HL-60 (cell line): ENCODE data around the gene EGFL6.
"Not testable (repeated sequence)": the region's sequence is repeated elsewhere in the genome, so short reads cannot be mapped to it uniquely, and the experiment has no call there.

Experiments
- DNase-seq, 2 experiments: peaks; one replicate each; pipeline ENCODE4 v3.0.0-alpha.2; 2010 to 2020; ENCODE audit warnings: low read depth in 1 of 2, low spot score in 1 of 2
- H3K27ac ChIP-seq: fragments of 250-450 bp; sonication (Bioruptor Pico); replicated peaks from 2 replicates; pipeline ENCODE4 v1.5.1; 2020; ENCODE audit warnings: mild to moderate bottlenecking, moderate library complexity
- H3K27me3 ChIP-seq: fragments of 250-450 bp; sonication (Bioruptor Pico); 2 replicates; pipeline ENCODE4 v1.5.1; 2021; ENCODE audit warnings: mild to moderate bottlenecking, moderate library complexity; ENCODE audit not compliant: insufficient read depth, poor library complexity, severe bottlenecking
- H3K4me3 ChIP-seq: replicated peaks from 2 replicates; pipeline ENCODE4 v1.5.1; 2011; ENCODE audit warnings: mild to moderate bottlenecking, control low read depth, low read length; ENCODE audit not compliant: insufficient read depth
- CTCF ChIP-seq: IDR thresholded peaks from one replicate; pipeline ENCODE4 v1.5.1; 2011; ENCODE audit warnings: low read length, control low read depth, inconsistent platforms; ENCODE audit not compliant: insufficient read depth
- GABPA ChIP-seq: IDR thresholded peaks from 2 replicates; pipeline ENCODE4 v1.6.1; 2012; ENCODE audit warnings: low read depth
- POLR2AphosphoS5 ChIP-seq: IDR thresholded peaks from 2 replicates; pipeline ENCODE4 v1.6.1; 2012; ENCODE audit warnings: low read depth
- REST ChIP-seq: IDR thresholded peaks from 2 replicates; pipeline ENCODE4 v1.6.1; 2012; ENCODE audit warnings: low read depth; ENCODE audit not compliant: insufficient replicate concordance
- SPI1 ChIP-seq: IDR thresholded peaks from 2 replicates; pipeline ENCODE4 v1.6.1; 2012; ENCODE audit warnings: low read depth, mild to moderate bottlenecking, borderline replicate concordance

EGFL6 gene

GRCh38 chrX:13638021-13638420 is 68.6 kb downstream of the EGFL6 start:
- H3K27ac ChIP-seq: no peak overlapping the region
- no peaks in the 10 kb centered on the region for H3K27me3 ChIP-seq
- no peak overlapping the region for H3K4me3 ChIP-seq
- no peak for TF ChIP-seq CTCF
- TF ChIP-seq REST: no peak
- TF ChIP-seq SPI1: no peak
- TF ChIP-seq POLR2AphosphoS5: no peak
- no peak for DNase-seq

- DNase-seq: no peak
- Histone ChIP-seq H3K27ac (no peak overlapping the region), H3K4me3 (no peak overlapping the region), H3K27me3 (no peaks in the 10 kb centered on the region)
- TF ChIP-seq GABPA: no peak
- TF ChIP-seq REST: no peak
- no peak for TF ChIP-seq SPI1
- no peak for TF ChIP-seq POLR2AphosphoS5
- TF ChIP-seq CTCF: no peak
Observed at GRCh38 chrX:13638826-13639225, 69.4 kb downstream of the EGFL6 start.

GRCh38 chrX:13641684-13642083 is 72.3 kb downstream of the EGFL6 start:
- not testable (repeated sequence) for DNase-seq, H3K27ac ChIP-seq, H3K4me3 ChIP-seq, H3K27me3 ChIP-seq

- no peak for TF ChIP-seq POLR2AphosphoS5
- no peak for TF ChIP-seq SPI1
- TF ChIP-seq REST: no peak
- no peak for TF ChIP-seq CTCF
- TF ChIP-seq GABPA: no peak
- no peak overlapping the region for H3K4me3 ChIP-seq
- no peaks in the 10 kb centered on the region for H3K27me3 ChIP-seq
- no peak for DNase-seq
- H3K27ac ChIP-seq: no peak overlapping the region
Observed at GRCh38 chrX:13645464-13646153, 76.2 kb downstream of the EGFL6 start.
